NCI-H510A (cell line): ENCODE data around the gene ABO.
"Not testable (repeated sequence)": the region's sequence is repeated elsewhere in the genome, so short reads cannot be mapped to it uniquely, and the experiment has no call there.

Source experiments
- DNase-seq: peaks from one replicate; lab custom pipeline; 2025; lab: John Stamatoyannopoulos, UW

The ABO gene

DNA sequence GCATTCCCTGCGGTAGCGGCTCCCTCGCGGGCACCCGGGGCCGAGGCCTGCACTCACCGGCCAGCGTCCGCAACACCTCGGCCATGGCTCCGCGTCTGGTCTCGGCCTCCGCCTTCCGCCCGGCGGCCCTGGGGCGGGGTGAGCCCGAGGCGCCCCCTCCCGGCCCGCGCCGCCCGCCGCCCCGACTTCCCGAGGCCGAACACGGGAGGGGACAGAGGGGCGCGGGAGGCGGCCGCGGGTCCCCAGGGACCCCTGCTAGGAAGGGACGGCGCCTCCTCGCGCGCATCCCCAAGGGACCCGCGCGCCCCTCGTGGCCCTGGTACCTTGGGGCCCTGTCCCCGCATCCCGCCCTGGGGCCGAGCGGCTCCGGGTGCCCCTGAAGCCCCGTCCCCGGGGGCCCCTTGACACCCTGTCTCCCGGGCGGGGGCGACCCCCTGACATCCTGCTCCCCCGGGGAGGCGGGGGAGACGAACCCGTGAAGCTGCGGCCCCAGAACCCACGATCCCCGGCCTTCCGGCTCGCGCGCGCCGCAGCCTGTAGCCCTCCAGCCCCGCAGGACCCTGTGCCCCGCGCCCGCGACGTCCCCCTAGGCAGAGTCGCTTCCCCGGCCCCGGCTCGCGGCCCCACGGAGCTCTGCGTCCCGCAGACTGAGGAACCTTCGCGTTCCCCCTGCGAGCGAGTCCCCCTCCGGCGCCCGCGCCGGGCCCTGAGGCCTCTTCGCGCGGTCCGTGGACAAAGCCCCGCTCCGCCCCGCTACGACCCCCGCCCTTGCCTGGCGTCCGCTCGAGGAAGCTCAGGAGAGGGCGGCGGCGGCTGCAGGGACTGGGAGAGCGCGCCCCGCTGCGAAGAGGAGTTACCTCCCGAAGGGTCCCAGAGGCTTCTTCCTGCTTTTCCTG, at the start of gene ABO:
Gene ABO (minus strand): TSS at position 97 of the 896 bp plus-strand sequence.
- no peak for DNase-seq

DNA sequence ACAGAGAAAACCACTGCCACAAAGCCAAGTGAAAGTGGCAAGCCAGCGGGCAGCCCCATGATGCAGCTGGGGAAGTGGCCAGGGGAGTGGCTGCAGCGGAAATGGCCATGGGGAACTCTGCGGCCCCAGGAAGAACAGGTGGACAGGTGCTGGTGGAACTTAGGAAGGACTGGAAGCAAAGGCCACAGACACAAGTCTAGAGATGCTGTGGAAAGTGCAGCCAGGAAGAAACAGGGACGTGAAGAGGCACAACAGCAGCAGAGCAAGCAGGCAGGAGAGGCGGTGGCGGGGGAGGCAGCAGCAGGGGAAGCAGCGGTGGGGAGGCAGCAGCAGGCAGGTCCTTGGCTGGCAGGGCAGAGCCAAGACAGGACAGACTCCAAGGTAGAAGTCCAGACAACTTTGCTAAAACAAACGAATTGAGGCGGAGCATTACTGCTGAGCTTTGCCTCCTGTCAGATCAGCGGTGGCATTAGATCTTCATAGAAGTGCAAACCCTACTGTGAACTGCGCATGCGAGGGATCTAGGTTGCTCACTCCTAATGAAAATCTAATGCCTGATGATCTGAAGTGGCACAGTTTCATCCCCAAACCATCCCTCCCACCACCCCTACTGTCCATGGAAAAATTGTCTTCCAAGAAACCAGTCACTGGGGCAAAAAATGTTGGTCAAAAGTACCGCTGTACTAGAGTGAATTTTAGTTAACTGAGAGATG, 49.1 kb upstream of the ABO start:
- DNase-seq: no peak

DNA sequence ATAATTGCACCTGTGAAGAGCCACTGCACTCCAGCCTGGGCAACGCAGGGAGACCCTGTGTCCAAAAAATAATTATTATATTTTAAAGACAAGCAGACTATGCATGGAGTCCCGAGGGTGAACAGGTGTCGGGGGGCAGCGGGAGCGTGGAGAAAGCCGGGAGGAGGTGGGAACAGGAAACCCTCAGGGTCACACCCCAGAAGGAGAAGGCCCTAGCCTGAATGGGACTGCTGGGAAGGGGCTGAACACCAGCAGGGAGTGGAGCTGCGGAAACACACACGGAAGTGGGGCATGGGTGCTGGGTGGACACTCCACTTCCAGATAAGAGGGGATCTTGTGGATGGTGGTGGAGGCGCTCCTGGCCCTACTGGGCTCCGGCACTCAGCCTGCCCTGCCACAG, 48.2 kb upstream of the ABO start:
- DNase-seq: no peak

DNA sequence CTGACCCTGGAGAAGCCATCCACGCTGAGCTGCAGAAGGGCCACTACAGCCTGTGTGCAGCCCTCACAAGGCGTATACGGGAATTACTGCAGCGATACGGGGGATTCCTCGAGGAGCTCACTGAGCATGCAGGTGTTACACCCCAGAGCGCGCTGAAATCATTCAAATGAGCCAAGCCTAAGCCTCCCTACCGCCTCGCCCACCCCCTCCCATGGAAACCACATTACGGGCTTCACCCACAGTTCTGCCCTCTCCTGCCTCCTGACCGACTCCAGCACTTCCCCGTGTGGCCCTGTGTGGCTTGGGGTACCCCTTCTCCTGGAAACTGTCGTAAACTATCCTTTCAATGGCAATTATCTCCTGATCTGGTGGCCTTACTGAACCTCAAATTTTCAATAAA, 47.7 kb upstream of the ABO start:
- DNase-seq: no peak

DNA sequence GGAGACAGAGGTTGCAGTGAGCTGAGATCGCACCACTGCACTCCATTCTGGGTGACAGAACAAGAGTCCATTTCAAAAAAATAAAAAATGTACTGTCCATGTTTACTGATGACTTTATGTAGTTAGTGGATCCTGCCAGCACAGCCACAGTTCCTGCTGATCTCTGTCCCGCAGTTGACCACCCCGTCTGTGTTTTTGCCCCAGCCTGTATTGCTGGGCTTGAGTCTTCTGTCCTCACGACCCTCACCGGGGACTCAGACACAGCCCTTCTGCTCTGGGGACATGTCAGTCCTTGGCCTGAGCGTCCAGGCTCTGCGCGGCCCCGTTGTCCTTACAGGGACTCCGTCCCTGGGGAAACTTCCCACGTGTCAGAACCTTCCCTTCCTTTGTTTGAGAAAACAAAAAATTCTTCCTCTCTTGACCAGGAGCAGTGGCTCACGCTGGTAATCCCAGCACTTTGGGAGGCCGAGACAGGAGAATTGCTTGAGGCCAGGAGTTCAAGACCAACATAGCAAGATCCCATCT, 46.5 kb upstream of the ABO start:
- DNase-seq: no peak

DNA sequence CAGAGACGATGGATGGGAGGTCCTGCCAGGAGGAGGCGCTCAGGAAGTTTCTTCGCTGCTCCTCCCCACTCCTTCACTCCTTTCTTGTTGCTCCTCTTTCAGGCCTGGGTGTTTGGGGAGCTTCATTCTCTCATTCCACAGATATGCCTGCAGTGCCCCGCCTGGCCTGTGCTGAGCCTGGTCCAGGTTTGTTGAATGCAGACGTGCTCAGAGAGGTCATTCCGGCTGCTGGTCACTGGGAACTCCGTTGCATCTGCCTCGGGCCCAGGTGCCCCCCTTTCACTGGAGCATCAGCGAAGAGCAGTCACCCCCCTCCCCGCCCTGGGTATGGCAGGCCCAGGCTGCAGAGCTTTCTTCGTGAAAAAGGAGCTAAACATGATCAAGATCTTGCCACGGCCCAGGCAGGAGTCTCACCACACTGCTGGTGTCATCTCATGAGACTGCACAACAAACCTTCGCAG, 45.5 kb upstream of the ABO start:
- no peak for DNase-seq

- not testable (repeated sequence) for DNase-seq
These were observed 42.5 kb upstream of the ABO start for GRCh38 chr9:133317551-133317950.

DNA sequence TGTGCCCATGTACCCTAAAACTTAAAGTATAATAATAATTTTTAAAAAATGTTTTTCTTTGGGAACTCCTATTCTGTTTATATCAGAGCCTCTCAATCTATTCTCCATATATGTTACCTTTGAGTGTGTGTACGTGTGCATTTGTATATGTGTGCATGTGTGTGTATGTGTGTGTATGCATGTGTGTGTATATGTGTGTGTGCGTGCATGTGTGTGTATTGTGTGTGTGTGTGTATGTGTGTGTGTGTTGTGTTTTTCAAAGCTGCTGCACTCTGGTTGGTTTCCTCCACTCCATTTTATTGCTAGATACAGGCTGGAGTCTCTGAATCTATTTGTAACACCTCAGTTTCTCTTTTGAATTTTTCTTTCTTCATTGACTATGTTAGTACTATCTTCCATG, 41.0 kb upstream of the ABO start:
- DNase-seq: no peak

DNA sequence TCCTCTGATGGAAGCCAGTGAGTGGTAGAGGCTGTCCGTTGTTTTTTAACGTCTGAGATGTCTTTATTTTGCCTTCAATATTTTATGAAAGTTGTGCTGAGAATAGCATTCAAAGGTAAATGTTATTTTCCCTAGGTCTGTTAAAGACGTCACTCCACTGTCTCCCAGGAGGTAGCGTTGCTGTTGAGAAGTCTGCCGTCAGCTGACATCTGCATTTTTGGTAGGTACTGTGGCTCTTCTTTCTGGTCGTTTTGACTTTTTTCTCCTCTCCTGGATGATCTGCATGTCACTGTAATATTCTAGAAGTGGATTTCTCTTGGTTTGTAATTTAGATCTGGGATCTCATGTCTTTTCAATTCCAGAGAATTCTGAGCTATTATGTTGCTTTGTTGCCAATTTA, 34.6 kb upstream of the ABO start:
- no peak for DNase-seq

GRCh38 chr9:133307301-133307700, 32.3 kb upstream of the ABO start:
- no peak for DNase-seq

DNA sequence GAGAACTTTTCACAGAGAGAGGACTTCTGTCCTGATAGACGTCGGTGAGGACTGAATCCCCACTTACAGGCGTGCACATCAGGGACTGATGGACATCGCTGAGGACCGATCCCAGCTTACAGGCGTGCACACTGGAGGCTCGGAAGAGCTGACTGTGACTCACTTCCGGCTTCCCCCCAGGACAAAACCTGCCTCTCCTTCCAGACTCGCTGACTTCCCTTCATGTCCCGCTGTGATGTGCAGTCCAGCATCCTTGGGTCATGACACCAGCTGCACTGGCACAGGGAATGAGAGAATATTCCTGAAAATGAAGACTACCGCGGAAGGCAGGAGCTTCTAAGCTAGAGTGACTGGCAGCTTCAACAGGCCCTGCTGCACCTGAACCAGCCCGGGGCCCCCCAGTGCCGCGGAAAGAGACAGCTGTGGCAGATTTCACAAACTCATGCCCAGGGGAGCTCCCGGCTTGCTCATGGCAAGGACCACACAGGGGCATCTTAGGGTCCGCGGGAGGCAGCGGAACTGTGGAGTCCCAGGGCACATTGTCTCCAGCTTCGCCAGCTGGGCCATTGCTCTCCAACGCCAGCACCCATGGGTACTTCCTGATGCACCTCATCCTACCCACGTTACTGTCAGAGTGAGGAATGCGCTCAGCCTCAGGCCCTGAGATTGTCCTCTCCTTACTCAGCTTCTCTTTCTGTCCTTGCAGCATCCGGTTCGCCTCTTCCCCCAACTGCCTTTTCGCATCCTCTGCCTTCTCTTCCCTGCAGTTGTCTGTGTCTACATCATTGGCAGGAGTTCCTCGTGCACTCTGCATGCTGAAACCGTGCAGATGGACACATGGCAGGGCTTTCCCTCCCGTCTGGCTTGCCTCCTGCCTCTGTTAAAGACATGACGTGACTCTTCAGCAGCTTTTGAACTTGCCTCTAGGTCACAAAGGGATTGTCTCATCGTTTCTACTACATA, 31.5 kb upstream of the ABO start:
- DNase-seq: no peak

DNA sequence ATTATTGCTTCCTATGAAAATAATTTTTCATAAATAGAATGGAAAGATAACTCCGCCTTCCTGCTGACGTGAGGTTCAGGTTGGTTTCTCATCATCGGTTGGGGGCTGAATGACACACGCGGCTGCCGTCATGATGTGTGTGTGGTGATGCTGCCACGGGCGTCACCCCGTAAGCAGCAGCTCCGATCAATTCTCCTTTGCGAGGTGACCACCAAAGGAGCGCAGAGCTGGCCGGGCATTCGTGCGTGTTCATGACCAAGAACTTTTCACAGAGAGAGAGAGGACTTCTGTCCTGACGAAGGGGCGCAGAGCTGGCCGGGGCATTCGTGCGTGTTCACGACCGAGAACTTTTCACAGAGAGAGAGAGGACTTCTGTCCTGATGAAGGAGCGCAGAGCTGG, 30.7 kb upstream of the ABO start:
- no peak for DNase-seq

DNA sequence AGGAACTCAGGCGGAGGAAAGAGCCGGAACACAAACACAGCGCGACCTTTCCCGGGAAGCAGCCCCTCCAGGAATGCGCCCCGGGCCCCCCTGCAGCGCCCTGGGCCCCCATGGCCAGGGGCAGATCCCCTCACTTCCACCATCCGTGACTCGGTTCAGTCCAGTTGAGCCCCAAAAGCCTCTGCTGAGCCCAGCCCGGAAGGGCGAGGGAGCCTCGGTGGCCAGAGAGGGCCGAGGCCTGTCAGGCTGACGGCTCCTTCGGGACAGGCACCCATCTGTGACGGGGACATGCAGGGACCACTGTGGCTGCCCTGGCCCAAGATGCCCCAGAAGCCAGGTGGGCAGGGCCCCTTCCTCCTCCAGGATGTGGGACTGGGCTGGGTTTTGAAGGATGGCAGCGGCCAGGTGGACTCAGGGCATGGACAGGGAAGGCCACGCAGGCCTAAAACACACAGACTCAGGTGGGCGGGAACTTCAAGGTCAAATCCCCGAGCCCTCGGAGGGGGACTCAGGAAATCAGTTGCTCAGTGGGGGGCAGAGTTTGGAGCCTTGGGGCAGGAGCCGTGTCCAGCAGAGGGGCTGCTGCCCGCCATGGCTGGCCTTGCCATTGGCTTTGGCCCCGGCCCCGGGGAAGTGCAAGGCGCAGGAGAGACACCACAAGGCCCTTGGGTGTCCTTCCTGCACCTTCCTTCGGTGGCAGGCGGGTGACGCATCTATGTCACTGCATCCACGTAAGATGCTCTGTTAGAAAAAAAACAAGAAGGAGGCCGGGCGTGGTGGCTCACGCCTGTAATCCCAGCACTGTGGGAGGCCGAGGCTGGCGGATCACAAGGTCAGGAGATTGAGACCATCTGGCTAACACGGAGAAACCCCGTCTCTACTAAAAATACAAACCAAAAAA, 29.7 kb upstream of the ABO start:
- DNase-seq: no peak

- DNase-seq: no peak
These were observed 29.1 kb upstream of the ABO start for GRCh38 chr9:133304158-133304470.

GRCh38 chr9:133303266-133304157, 28.5 kb upstream of the ABO start:
- no peak for DNase-seq

DNA sequence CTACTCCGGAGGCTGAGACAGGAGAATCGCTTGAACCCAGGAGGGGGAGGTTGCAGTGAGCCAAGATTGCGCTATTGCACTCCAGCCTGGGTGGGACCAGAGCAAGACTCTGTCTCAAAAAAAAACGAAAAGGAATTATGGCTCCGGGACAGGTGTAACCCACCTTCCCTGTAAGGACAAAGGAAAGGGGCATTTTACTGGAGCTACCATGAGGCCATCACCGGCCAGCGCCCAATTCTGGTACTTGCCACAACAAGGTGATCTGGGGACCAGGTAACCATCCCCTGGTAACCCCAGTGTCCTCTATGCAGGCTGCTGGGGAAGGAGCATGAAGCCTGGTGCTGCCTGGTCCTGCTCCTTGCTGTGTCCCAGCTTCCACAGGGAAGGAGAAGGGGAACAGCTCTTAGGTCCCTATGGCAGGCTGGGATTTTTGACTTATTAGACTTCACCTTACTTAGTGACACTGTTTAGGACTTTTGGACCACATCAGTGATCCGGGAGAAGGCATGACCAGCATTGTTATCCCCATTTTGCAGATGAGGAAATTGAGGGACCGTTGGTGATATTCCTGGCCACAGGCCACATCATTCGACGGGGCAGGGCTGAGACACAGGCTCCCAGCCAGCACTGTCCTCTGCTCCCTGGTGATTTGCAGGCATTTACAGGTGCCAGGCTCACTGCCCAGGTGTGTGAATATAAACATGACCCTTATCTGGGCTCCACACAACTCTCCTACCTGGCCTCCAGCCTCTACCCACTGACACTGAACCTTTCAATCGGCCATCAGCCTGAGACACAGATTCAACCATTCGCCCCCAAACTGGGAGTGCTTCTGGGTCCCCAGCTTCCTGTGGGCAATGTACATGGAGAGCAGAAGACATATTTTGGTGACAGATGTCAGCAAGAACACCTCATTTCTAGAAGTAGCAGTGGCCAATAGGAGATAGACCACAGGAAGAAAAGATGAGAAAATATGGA, 26.5 kb upstream of the ABO start:
- no peak for DNase-seq

- not testable (repeated sequence) for DNase-seq
These were observed 25.0 kb upstream of the ABO start for GRCh38 chr9:133299996-133300395.

- no peak for DNase-seq
These were observed 19.3 kb upstream of the ABO start for GRCh38 chr9:133294257-133294656.
